ENCODE results near the gene IL23A.

- TF ChIP-seq ZNF737 (CRISPR knock-in tag; IDR thresholded peaks at IDR 0.05; ENCODE audit: borderline replicate concordance) (no peak), PHF8 (CRISPR knock-in tag; IDR thresholded peaks at IDR 0.05) (no peak), ZNF3 (CRISPR knock-in tag; IDR thresholded peaks at IDR 0.05) (no peak), ZBTB26 (CRISPR knock-in tag; IDR thresholded peaks at IDR 0.05; ENCODE audit: borderline replicate concordance) (no peak), ZNF609 (CRISPR knock-in tag; IDR thresholded peaks at IDR 0.05; ENCODE audit: borderline replicate concordance) (no peak), ZNF670 (CRISPR knock-in tag; IDR thresholded peaks at IDR 0.05; ENCODE audit: borderline replicate concordance) (no peak), ZBTB3 (CRISPR knock-in tag; IDR thresholded peaks at IDR 0.05; ENCODE audit: borderline replicate concordance, low read depth) (no peak), JUN (CRISPR knock-in tag; IDR thresholded peaks at IDR 0.05) (no peak), CTCF (CRISPR knock-in tag; IDR thresholded peaks at IDR 0.05) (no peak), RXRA (CRISPR knock-in tag; IDR thresholded peaks at IDR 0.05) (no peak)
Observed at GRCh38 chr12:56296295-56296694, 42.4 kb upstream of the IL23A start.

Measured in HepG2 (cell line).